GM12878 (cell line): Measurements from ENCODE around the gene VTI1A. TPM values are rescaled to one million over a fixed set of nuclear protein-coding genes. Genes with fewer than 3 reads are reported as not detected.

ENCODE experiments used
- ATAC-seq: fragments of 200-7000 bp; cut with Tn5 transposase; 3 replicates; pipeline ENCODE4 v1.9.1; 2020; ENCODE audit warnings: mild to moderate bottlenecking, moderate library complexity
- BruUV-seq: library from RNA; stranded (reverse); fragments of 400-500 nt; replicated peaks from 2 replicates; lab custom pipeline; 2021; lab: Mats Ljungman, UMichigan
- CTCF ChIA-PET: fragments of 300-600 bp; sonication (Branson Sonifier 250); formaldehyde crosslinking; extraction: SDS; loops from one replicate; lab custom pipeline; 2021; ENCODE audit warnings: inconsistent platforms; lab: Yijun Ruan, JAX
- POLR2A ChIA-PET: fragments of 350-600 bp; formaldehyde crosslinking; extraction: SDS; loops from one replicate; lab custom pipeline; 2021; ENCODE audit warnings: inconsistent platforms; lab: Charles Lee
- RAD21 ChIA-PET: fragments of 300-600 bp; sonication (Branson Sonifier 250); formaldehyde crosslinking; loops from one replicate; lab custom pipeline; 2023; ENCODE audit warnings: antibody characterized with exemption; ENCODE audit not compliant: unreplicated experiment; lab: Charles Lee
- SMC1A ChIA-PET: fragments of 300-600 bp; sonication (Branson Sonifier 250); formaldehyde crosslinking; loops from one replicate; lab custom pipeline; 2023; ENCODE audit not compliant: unreplicated experiment, uncharacterized antibody; lab: Charles Lee
- DNase-seq: peaks from one replicate; pipeline ENCODE4 v3.0.0-alpha.2; 2011; ENCODE audit warnings: low read depth, low spot score
- FAIRE-seq: peaks from 3 replicates; lab custom pipeline; 2011; peaks lifted over from hg19 to GRCh38; lab: Jason Lieb, UNC
- H2AFZ ChIP-seq: 2 replicates; pipeline ENCODE4 v1.6.0; 2011; ENCODE audit warnings: low read depth, low read length, control low read depth; ENCODE audit not compliant: control insufficient read depth
- H3K27ac ChIP-seq: 2 replicates; pipeline ENCODE4 v1.5.1; 2011; ENCODE audit warnings: control low read depth; ENCODE audit not compliant: control insufficient read depth, insufficient read depth
- H3K27me3 ChIP-seq, 2 experiments: replicated peaks in 1 of 2; 2 replicates each; pipeline versions ENCODE4 v1.6.0 to v1.6.1; 2011; ENCODE audit warnings: low read length in 1 of 2; ENCODE audit not compliant: control insufficient read depth in 2 of 2, insufficient read depth in 2 of 2
- H3K36me3 ChIP-seq, 2 experiments: 2 replicates each; pipeline ENCODE4 v1.5.1; 2011; ENCODE audit warnings: low read length in 1 of 2; ENCODE audit not compliant: control insufficient read depth in 2 of 2, insufficient read depth in 2 of 2
- H3K4me1 ChIP-seq: 2 replicates; pipeline ENCODE4 v1.6.1; 2011; ENCODE audit warnings: mild to moderate bottlenecking, low read length, moderate library complexity, mixed read lengths; ENCODE audit not compliant: control insufficient read depth, insufficient read depth
- H3K4me2 ChIP-seq: 2 replicates; pipeline ENCODE4 v1.6.0; 2011; ENCODE audit warnings: control low read depth; ENCODE audit not compliant: control insufficient read depth, insufficient read depth
- H3K4me3 ChIP-seq: fragments of 200-600 bp; sonication (generic); 2 replicates; pipeline ENCODE4 v1.5.1; 2016
- H3K79me2 ChIP-seq: 2 replicates; pipeline ENCODE4 v1.6.0; 2011; ENCODE audit warnings: low read length; ENCODE audit not compliant: control insufficient read depth, insufficient read depth
- H3K9ac ChIP-seq: 2 replicates; pipeline ENCODE4 v1.8.0; 2011; ENCODE audit warnings: low read length, control low read depth, mixed read lengths; ENCODE audit not compliant: control insufficient read depth, insufficient read depth
- H3K9me3 ChIP-seq: replicated peaks from 3 replicates; pipeline ENCODE4 v1.5.1; 2011; ENCODE audit warnings: mild to moderate bottlenecking, low read length; ENCODE audit not compliant: control insufficient read depth, insufficient read depth
- H4K20me1 ChIP-seq: 2 replicates; pipeline ENCODE4 v1.6.0; 2011; ENCODE audit not compliant: control insufficient read depth, insufficient read depth
- BCL3 ChIP-seq: IDR thresholded peaks from 2 replicates; pipeline ENCODE4 v1.6.1; 2011; ENCODE audit warnings: borderline replicate concordance, low read depth, mild to moderate bottlenecking, moderate library complexity, low read length; ENCODE audit not compliant: insufficient read depth, poor library complexity, severe bottlenecking
- BMI1 ChIP-seq: fragments of 450-650 bp; IDR thresholded peaks from 2 replicates; pipeline ENCODE4 v1.6.1; 2016; ENCODE audit warnings: mild to moderate bottlenecking, moderate library complexity, borderline replicate concordance
- HCFC1 ChIP-seq: fragments of 150-350 bp; IDR thresholded peaks from 2 replicates; pipeline ENCODE4 v1.6.1; 2014; ENCODE audit warnings: low read length
- IKZF2 ChIP-seq, 2 experiments: fragments of 450-650 bp; IDR thresholded peaks; 2 replicates each; pipeline ENCODE4 v1.6.1; 2017; ENCODE audit warnings: mild to moderate bottlenecking in 2 of 2, moderate library complexity in 2 of 2
- JUND ChIP-seq: IDR thresholded peaks from 2 replicates; pipeline ENCODE4 v1.6.1; 2012; ENCODE audit warnings: low read depth, mild to moderate bottlenecking, low read length, improper control_type of control experiment, moderate library complexity
- MXI1 ChIP-seq: fragments of 150-350 bp; IDR thresholded peaks from 2 replicates; pipeline ENCODE4 v1.6.1; 2011; ENCODE audit warnings: low read depth, mild to moderate bottlenecking, inconsistent platforms, low read length, improper control_type of control experiment
- NFXL1 ChIP-seq: fragments of 450-650 bp; IDR thresholded peaks from 2 replicates; pipeline ENCODE4 v1.6.1; 2017; ENCODE audit warnings: antibody characterized with exemption, mild to moderate bottlenecking, borderline replicate concordance
- RAD21 ChIP-seq: IDR thresholded peaks from 2 replicates; pipeline ENCODE4 v1.6.1; 2011; ENCODE audit warnings: mild to moderate bottlenecking, low read depth, low read length, moderate library complexity; ENCODE audit not compliant: insufficient read depth
- RB1 ChIP-seq: fragments of 450-650 bp; formaldehyde crosslinking; IDR thresholded peaks from 2 replicates; pipeline ENCODE4 v1.6.1; 2017; ENCODE audit warnings: mild to moderate bottlenecking, borderline replicate concordance
- SMARCA5 ChIP-seq: fragments of 450-650 bp; IDR thresholded peaks from 2 replicates; pipeline ENCODE4 v1.6.1; 2017; ENCODE audit warnings: mild to moderate bottlenecking
- TCF3 ChIP-seq: IDR thresholded peaks from 2 replicates; pipeline ENCODE4 v1.6.1; 2012; ENCODE audit warnings: low read depth, mild to moderate bottlenecking, low read length, borderline replicate concordance; ENCODE audit not compliant: insufficient read depth
- WGBS: methylation state at CpG from one replicate; pipeline ENCODE4 v1.1.6; 2016; ENCODE audit warnings: low lambda C conversion rate; ENCODE audit not compliant: insufficient replicate concordance, insufficient coverage; ENCODE audit errors: missing lambda C conversion rate; 5-methylcytosine and 5-hydroxymethylcytosine counted together
- in situ Hi-C: fragments of 300-500 bp; cut with MboI; formaldehyde crosslinking; loops from 9 replicates; pipeline ENCODE4 v1.14.3; 2018; ENCODE audit warnings: mixed read lengths
- intact Hi-C: fragments of 100-400 bp; cut with micrococcal nuclease; formaldehyde crosslinking; loops from one replicate; pipeline ENCODE4 v1.14.2; 2022; ENCODE audit not compliant: unreplicated experiment
- polyA plus RNA-seq, 11 experiments: library from polyadenylated mRNA; depleted of rRNA in 4 of 11; unstranded in 6 of 11; stranded (reverse) in 5 of 11; fragments of >200 nt; fragmentation: Nextera tagmentation in 4 of 11; fragmentation: Illumina TruSeq in 1 of 11; extraction: Ambion mirVana in 4 of 11; extraction: Trizol in 1 of 11; gene quantifications; 1 replicate in 1 of 11; 2 replicates in 10 of 11; pipeline versions ENCODE4 v1.2.1 to v1.2.3, GENCODE V29; 2011 to 2016; ENCODE audit warnings: inconsistent platforms in 2 of 11, missing spikeins in 2 of 11, low read depth in 1 of 11
- total RNA-seq, 4 experiments: library from RNA; depleted of rRNA in 3 of 4; stranded (reverse); fragments of >200 nt in 3 of 4; fragmentation: Illumina TruSeq in 1 of 4; extraction: Trizol in 1 of 4; gene quantifications; 2 replicates each; pipeline versions ENCODE4 v1.2.1 to v1.2.3, GENCODE V29; 2013 to 2021

Gene VTI1A
- total and polyA plus RNA-seq, 10 of the 15 experiments (the other 5 are each of a cell fraction or from before 2014, with no cell fraction given): 12.4 to 43.2 (median 27.5) TPM

GRCh38 chr10:112811741-112812551, 364.9 kb downstream of the VTI1A start:
- Histone ChIP-seq H3K27me3 (no peaks in the 10 kb centered on the region), H3K4me2 (no peak overlapping the region), H3K9me3 (no peaks in the 10 kb centered on the region), H4K20me1 (no peaks in the 10 kb centered on the region), H3K27ac (no peak overlapping the region), H2AFZ (no peak overlapping the region), H3K79me2 (no peaks in the 10 kb centered on the region), H3K36me3 (no peaks in the 10 kb centered on the region), H3K4me1 (no peaks in the 10 kb centered on the region), H3K9ac (no peak overlapping the region), H3K4me3 (no peak overlapping the region)
- BruUV-seq: no TSS peak
- ChIA-PET CTCF (no interaction called here), RAD21 (no interaction called here), POLR2A (no interaction called here), SMC1A (no interaction called here)
- 96% methylated on average over 14 of the region's 14 CpGs for WGBS
- ATAC-seq (no peak), FAIRE-seq (no peak), DNase-seq (no peak)
- in situ Hi-C loops (no loop called here), intact Hi-C loops (no loop called here)
- TF ChIP-seq RB1 (no peak), JUND (no peak), SMARCA5 (no peak), TCF3 (no peak), BMI1 (no peak), NFXL1 (no peak)

DNA sequence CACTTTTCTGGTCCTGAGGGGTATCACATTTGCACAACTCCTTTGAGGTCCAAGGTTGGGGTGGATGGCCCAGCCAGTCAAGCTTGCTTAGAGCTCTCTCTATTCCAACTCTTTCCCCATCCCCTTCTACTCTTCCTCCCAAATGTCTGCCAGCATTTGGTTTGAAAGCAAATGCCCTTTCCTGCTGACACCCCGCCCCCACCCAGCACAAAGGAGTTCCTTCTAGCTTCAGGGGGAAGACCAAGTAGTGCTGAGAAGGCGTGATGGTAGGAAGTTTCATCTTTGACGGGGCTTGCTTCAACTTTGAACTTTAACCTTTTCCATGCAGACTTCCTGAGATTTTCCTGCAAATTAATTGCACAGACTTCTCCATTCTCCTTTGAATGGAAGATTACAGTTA, 365.6 kb downstream of the VTI1A start:
- Histone ChIP-seq H4K20me1 (no peaks in the 10 kb centered on the region), H3K27me3 (no peaks in the 10 kb centered on the region), H3K9ac (no peak overlapping the region), H3K27ac (no peak overlapping the region), H3K4me1 (no peaks in the 10 kb centered on the region), H2AFZ (no peak overlapping the region), H3K36me3 (no peaks in the 10 kb centered on the region), H3K4me2 (no peak overlapping the region), H3K79me2 (no peaks in the 10 kb centered on the region), H3K9me3 (no peaks in the 10 kb centered on the region), H3K4me3 (no peak overlapping the region)
- DNase-seq (no peak), ATAC-seq (no peak), FAIRE-seq (no peak)
- WGBS: 97% methylated on average over 3 of the region's 3 CpGs
- TF ChIP-seq IKZF2 (IDR thresholded peaks at IDR 0.05): no peak
- no peak for TF ChIP-seq BCL3
- no peak for TF ChIP-seq HCFC1
- no peak for TF ChIP-seq MXI1
- no peak for TF ChIP-seq RAD21
- SMC1A ChIA-PET: no interaction called here
- POLR2A ChIA-PET: no interaction called here
- RAD21 ChIA-PET: no interaction called here
- CTCF ChIA-PET: no interaction called here
- in situ Hi-C loops (no loop called here), intact Hi-C loops (no loop called here)
- no TSS peak for BruUV-seq
